A673 (cell line): Measurements from ENCODE around the gene HDDC3.

Experiments used
- CTCF ChIP-seq: fragments of 300-800, 200-600 bp; sonication (generic); conservative IDR thresholded peaks from 2 replicates; pipeline ENCODE4 v1.5.1; 2017; ENCODE audit warnings: low read depth, mild to moderate bottlenecking, antibody characterized with exemption, low read length, moderate library complexity, mixed read lengths
- EZH2 ChIP-seq: fragments of 200-600 bp; sonication (generic); IDR thresholded peaks from 2 replicates; pipeline ENCODE4 v1.6.1; 2017; ENCODE audit warnings: borderline replicate concordance, low read depth, mild to moderate bottlenecking, mixed read lengths, antibody characterized with exemption, low read length; ENCODE audit not compliant: poor library complexity, severe bottlenecking

- TF ChIP-seq CTCF, result no peak
- no peak for TF ChIP-seq EZH2
These were observed 1.3 kb downstream of the HDDC3 start for GRCh38 chr15:90930861-90931574.
